K562 (cell line): Measurements from ENCODE around the gene SLAMF9. TPM values are rescaled to one million over a fixed set of nuclear protein-coding genes. Genes with fewer than 3 reads are reported as not detected.

Source experiments
- BHLHE40 ChIP-seq: IDR thresholded peaks from 2 replicates; pipeline ENCODE4 v1.6.1; 2011; ENCODE audit warnings: low read length, improper control_type of control experiment
- BRD4 ChIP-seq: fragments of 200-600 bp; sonication (generic); IDR thresholded peaks from 2 replicates; pipeline ENCODE4 v1.6.1; 2017; ENCODE audit warnings: inconsistent platforms
- E2F8 ChIP-seq: fragments of 450-650 bp; IDR thresholded peaks from 2 replicates; pipeline ENCODE4 v1.7.1; 2018; ENCODE audit warnings: mild to moderate bottlenecking, low read depth; ENCODE audit not compliant: partially characterized antibody
- FOS ChIP-seq: IDR thresholded peaks from 3 replicates; pipeline ENCODE4 v1.6.1; 2011; ENCODE audit not compliant: insufficient read length; ENCODE audit errors: extremely low read depth
- MYBL2 ChIP-seq, 2 experiments: fragments of 450-650 bp in 1 of 2; sonication (generic) in 1 of 2; formaldehyde crosslinking in 1 of 2; IDR thresholded peaks; 2 replicates each; pipeline versions ENCODE4 v1.6.1 to v1.8.1; 2017 to 2022; ENCODE audit warnings: borderline replicate concordance in 1 of 2, inconsistent platforms in 1 of 2, low read depth in 1 of 2, mild to moderate bottlenecking in 1 of 2, missing genetic modification reagents in 1 of 2, moderate library complexity in 1 of 2
- NELFE ChIP-seq: IDR thresholded peaks from 2 replicates; pipeline ENCODE4 v1.6.1; 2011; ENCODE audit warnings: mild to moderate bottlenecking; ENCODE audit not compliant: insufficient read depth, insufficient read length
- NFYB ChIP-seq: IDR thresholded peaks from 2 replicates; pipeline ENCODE4 v1.6.1; 2011; ENCODE audit warnings: mild to moderate bottlenecking, moderate library complexity; ENCODE audit not compliant: insufficient read length; ENCODE audit errors: extremely low read depth
- PRMT5 ChIP-seq: sonication (generic); formaldehyde crosslinking; IDR thresholded peaks from 2 replicates; pipeline ENCODE4 v1.5.0; 2020; ENCODE audit warnings: missing genetic modification reagents
- RBM22 ChIP-seq: fragments of 200-400 bp; formaldehyde crosslinking; IDR thresholded peaks from 2 replicates; pipeline ENCODE4 v1.6.1; 2018; ENCODE audit warnings: low read length, low read depth; ENCODE audit not compliant: poor library complexity, severe bottlenecking
- RBM25 ChIP-seq: fragments of 200-400 bp; formaldehyde crosslinking; IDR thresholded peaks from 2 replicates; pipeline ENCODE4 v1.6.1; 2018; ENCODE audit warnings: low read length, low read depth, moderate library complexity; ENCODE audit not compliant: severe bottlenecking
- SIX5 ChIP-seq, 2 experiments: IDR thresholded peaks; 2 replicates each; pipeline ENCODE4 v1.6.1; 2011; ENCODE audit warnings: low read length in 2 of 2, borderline replicate concordance in 1 of 2, low read depth in 1 of 2, mild to moderate bottlenecking in 1 of 2, moderate library complexity in 1 of 2; ENCODE audit not compliant: insufficient read depth in 1 of 2
- TAL1 ChIP-seq: fragments of 450-650 bp; IDR thresholded peaks from 2 replicates; pipeline ENCODE4 v1.6.1; 2016; ENCODE audit warnings: mild to moderate bottlenecking
- TARDBP ChIP-seq: fragments of 450-650 bp; IDR thresholded peaks from 2 replicates; pipeline ENCODE4 v1.6.1; 2016
- ZKSCAN3 ChIP-seq: fragments of 250-450 bp; sonication (Bioruptor Pico); IDR thresholded peaks from 2 replicates; pipeline ENCODE4 v1.4.0; 2020
- ZNF143 ChIP-seq: sonication (generic); formaldehyde crosslinking; IDR thresholded peaks from 2 replicates; pipeline ENCODE4 v1.9.0; 2022; ENCODE audit warnings: mild to moderate bottlenecking, missing genetic modification reagents
- ZNF274 ChIP-seq: IDR thresholded peaks from 2 replicates; pipeline ENCODE4 v1.6.1; 2011; ENCODE audit warnings: low read depth, mild to moderate bottlenecking, low read length, moderate library complexity, borderline replicate concordance
- ZNF561 ChIP-seq: fragments of 450-650 bp; formaldehyde crosslinking; conservative IDR thresholded peaks from 2 replicates; pipeline ENCODE4 v1.4.0; 2020; ENCODE audit warnings: mild to moderate bottlenecking, moderate library complexity
- polyA plus RNA-seq, 8 experiments: library from polyadenylated mRNA; depleted of rRNA in 4 of 8; stranded (reverse) in 5 of 8; unstranded in 3 of 8; fragments of >200 nt; fragmentation: Nextera tagmentation in 2 of 8; fragmentation: Illumina TruSeq in 1 of 8; extraction: Ambion mirVana in 2 of 8; extraction: Trizol in 1 of 8; gene quantifications; 2 replicates each; pipeline versions ENCODE4 v1.2.1 to v1.2.3, GENCODE V29; 2011 to 2014; ENCODE audit warnings: inconsistent platforms in 1 of 8, missing spikeins in 1 of 8
- total RNA-seq, 7 experiments: library from RNA; depleted of rRNA in 6 of 7; stranded (reverse); fragments of >200 nt in 6 of 7; fragmentation: Illumina TruSeq in 2 of 7; extraction: Trizol in 2 of 7; gene quantifications; 2 replicates each; pipeline versions ENCODE4 v1.2.1 to v1.2.3, GENCODE V29; 2011 to 2021; ENCODE audit warnings: low replicate concordance in 1 of 7
- TF ChIP-seq, protein P1 (sequence below), 2 experiments: IDR thresholded peaks; 2 replicates each; pipeline ENCODE4 v1.6.1; 2012; ENCODE audit warnings: improper control_type of control experiment in 2 of 2, low read depth in 2 of 2, low read length in 2 of 2, borderline replicate concordance in 1 of 2
- TF ChIP-seq, protein P2 (sequence below): sonication (generic); formaldehyde crosslinking; IDR thresholded peaks from 2 replicates; pipeline ENCODE4 v1.8.1; 2023; ENCODE audit warnings: mild to moderate bottlenecking, missing genetic modification reagents

SLAMF9 gene
- total and polyA plus RNA-seq, 9 of the 15 experiments (the other 6 are each of a cell fraction or from before 2014, with no cell fraction given) = 0.13 to 0.21 TPM; not detected in 7

- TF ChIP-seq TAL1 = no peak
- TF ChIP-seq RBM22 = peak; percentile 59
- TF ChIP-seq TARDBP = 0 out of 2 replicates have a peak, but pooled peaks have one; percentile 35
- no peak for TF ChIP-seq ZKSCAN3
- no peak for TF ChIP-seq ZNF274
- no peak for TF ChIP-seq NELFE
- TF ChIP-seq ZNF561 = no peak
- TF ChIP-seq, protein P1, sequence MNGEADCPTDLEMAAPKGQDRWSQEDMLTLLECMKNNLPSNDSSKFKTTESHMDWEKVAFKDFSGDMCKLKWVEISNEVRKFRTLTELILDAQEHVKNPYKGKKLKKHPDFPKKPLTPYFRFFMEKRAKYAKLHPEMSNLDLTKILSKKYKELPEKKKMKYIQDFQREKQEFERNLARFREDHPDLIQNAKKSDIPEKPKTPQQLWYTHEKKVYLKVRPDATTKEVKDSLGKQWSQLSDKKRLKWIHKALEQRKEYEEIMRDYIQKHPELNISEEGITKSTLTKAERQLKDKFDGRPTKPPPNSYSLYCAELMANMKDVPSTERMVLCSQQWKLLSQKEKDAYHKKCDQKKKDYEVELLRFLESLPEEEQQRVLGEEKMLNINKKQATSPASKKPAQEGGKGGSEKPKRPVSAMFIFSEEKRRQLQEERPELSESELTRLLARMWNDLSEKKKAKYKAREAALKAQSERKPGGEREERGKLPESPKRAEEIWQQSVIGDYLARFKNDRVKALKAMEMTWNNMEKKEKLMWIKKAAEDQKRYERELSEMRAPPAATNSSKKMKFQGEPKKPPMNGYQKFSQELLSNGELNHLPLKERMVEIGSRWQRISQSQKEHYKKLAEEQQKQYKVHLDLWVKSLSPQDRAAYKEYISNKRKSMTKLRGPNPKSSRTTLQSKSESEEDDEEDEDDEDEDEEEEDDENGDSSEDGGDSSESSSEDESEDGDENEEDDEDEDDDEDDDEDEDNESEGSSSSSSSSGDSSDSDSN (IDR thresholded peaks at IDR 0.05; ENCODE audit: borderline replicate concordance in 1 of 2, low read depth in 2 of 2, low read length in 2 of 2) = 0 out of 4 replicates have a peak, but pooled peaks of 1 of the 2 experiments have one; percentile 35
- TF ChIP-seq RBM25 = peak; percentile 50
- peak; percentile 33 for TF ChIP-seq NFYB
- TF ChIP-seq BRD4 = no peak
- TF ChIP-seq ZNF143 (CRISPR knock-in tag) = peak; percentile 94
- no peak for TF ChIP-seq MYBL2 (IDR thresholded peaks at IDR 0.05; ENCODE audit: low read depth)
- no peak for TF ChIP-seq MYBL2 (CRISPR knock-in tag; IDR thresholded peaks at IDR 0.05; ENCODE audit: borderline replicate concordance)
- no peak for TF ChIP-seq PRMT5 (CRISPR knock-in tag)
- TF ChIP-seq FOS = no peak
- peak; percentile 77 for TF ChIP-seq BHLHE40
- TF ChIP-seq, protein P2, sequence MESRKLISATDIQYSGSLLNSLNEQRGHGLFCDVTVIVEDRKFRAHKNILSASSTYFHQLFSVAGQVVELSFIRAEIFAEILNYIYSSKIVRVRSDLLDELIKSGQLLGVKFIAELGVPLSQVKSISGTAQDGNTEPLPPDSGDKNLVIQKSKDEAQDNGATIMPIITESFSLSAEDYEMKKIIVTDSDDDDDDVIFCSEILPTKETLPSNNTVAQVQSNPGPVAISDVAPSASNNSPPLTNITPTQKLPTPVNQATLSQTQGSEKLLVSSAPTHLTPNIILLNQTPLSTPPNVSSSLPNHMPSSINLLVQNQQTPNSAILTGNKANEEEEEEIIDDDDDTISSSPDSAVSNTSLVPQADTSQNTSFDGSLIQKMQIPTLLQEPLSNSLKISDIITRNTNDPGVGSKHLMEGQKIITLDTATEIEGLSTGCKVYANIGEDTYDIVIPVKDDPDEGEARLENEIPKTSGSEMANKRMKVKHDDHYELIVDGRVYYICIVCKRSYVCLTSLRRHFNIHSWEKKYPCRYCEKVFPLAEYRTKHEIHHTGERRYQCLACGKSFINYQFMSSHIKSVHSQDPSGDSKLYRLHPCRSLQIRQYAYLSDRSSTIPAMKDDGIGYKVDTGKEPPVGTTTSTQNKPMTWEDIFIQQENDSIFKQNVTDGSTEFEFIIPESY (CRISPR knock-in tag) = peak; percentile 35; the same call in 1 of the 2 replicates
- TF ChIP-seq SIX5 (IDR thresholded peaks at IDR 0.05; ENCODE audit: borderline replicate concordance in 1 of 2, insufficient read depth in 1 of 2, low read depth in 1 of 2, low read length in 2 of 2) = peak; percentile 71 to 81
- no peak for TF ChIP-seq E2F8
Observed at GRCh38 chr1:159945483-159946241, 8.4 kb downstream of the SLAMF9 start, which contains the start of gene IGSF9 (continued).
